GM12878 (cell line): ENCODE results near the gene CETN3. TPM values are rescaled to one million over a fixed set of nuclear protein-coding genes. Genes with fewer than 3 reads are reported as not detected.

Source experiments
- E2F8 ChIP-seq: fragments of 450-650 bp; IDR thresholded peaks from 2 replicates; pipeline ENCODE4 v1.6.1; 2018; ENCODE audit warnings: mild to moderate bottlenecking, low read depth, moderate library complexity; ENCODE audit not compliant: partially characterized antibody
- EGR1 ChIP-seq, 2 experiments: IDR thresholded peaks; 1 replicate in 1 of 2; 2 replicates in 1 of 2; pipeline ENCODE4 v1.6.1; 2011 to 2012; ENCODE audit warnings: low read depth in 2 of 2, low read length in 2 of 2, borderline replicate concordance in 1 of 2, mild to moderate bottlenecking in 1 of 2, moderate library complexity in 1 of 2
- IKZF2 ChIP-seq, 2 experiments: fragments of 450-650 bp; IDR thresholded peaks; 2 replicates each; pipeline ENCODE4 v1.6.1; 2017; ENCODE audit warnings: mild to moderate bottlenecking in 2 of 2, moderate library complexity in 2 of 2
- NR2F1 ChIP-seq: fragments of 450-650 bp; conservative IDR thresholded peaks from 2 replicates; pipeline ENCODE4 v1.6.1; 2017; ENCODE audit warnings: mild to moderate bottlenecking
- PBX3 ChIP-seq: IDR thresholded peaks from 2 replicates; pipeline ENCODE4 v1.6.1; 2011; ENCODE audit warnings: mild to moderate bottlenecking, low read depth, low read length, moderate library complexity; ENCODE audit not compliant: insufficient replicate concordance
- POLR2A ChIP-seq: IDR thresholded peaks from 2 replicates; pipeline ENCODE4 v1.6.1; 2011; ENCODE audit warnings: low read depth, mild to moderate bottlenecking, low read length
- PRDM15 ChIP-seq: fragments of 450-650 bp; formaldehyde crosslinking; IDR thresholded peaks from 2 replicates; pipeline ENCODE4 v1.4.0; 2020; ENCODE audit warnings: mild to moderate bottlenecking, moderate library complexity
- RELB ChIP-seq: fragments of 450-650 bp; IDR thresholded peaks from 2 replicates; pipeline ENCODE4 v1.6.1; 2017; ENCODE audit warnings: low read depth, mild to moderate bottlenecking, moderate library complexity
- SMAD1 ChIP-seq: fragments of 450-650 bp; IDR thresholded peaks from 2 replicates; pipeline ENCODE4 v1.6.1; 2018; ENCODE audit warnings: mild to moderate bottlenecking, low read depth; ENCODE audit not compliant: partially characterized antibody
- SREBF2 ChIP-seq: IDR thresholded peaks from 2 replicates; pipeline ENCODE4 v1.6.1; 2012; ENCODE audit warnings: mild to moderate bottlenecking, low read length
- TAF1 ChIP-seq: IDR thresholded peaks from 2 replicates; pipeline ENCODE4 v1.6.1; 2011; ENCODE audit warnings: mild to moderate bottlenecking, low read depth, low read length, borderline replicate concordance
- ZNF24 ChIP-seq: fragments of 450-650 bp; IDR thresholded peaks from 2 replicates; pipeline ENCODE4 v1.6.1; 2017; ENCODE audit warnings: antibody characterized with exemption, mild to moderate bottlenecking
- ZNF687 ChIP-seq: fragments of 450-650 bp; IDR thresholded peaks from 2 replicates; pipeline ENCODE4 v1.6.1; 2017; ENCODE audit warnings: mild to moderate bottlenecking, moderate library complexity
- polyA plus RNA-seq, 11 experiments: library from polyadenylated mRNA; depleted of rRNA in 4 of 11; unstranded in 6 of 11; stranded (reverse) in 5 of 11; fragments of >200 nt; fragmentation: Nextera tagmentation in 4 of 11; fragmentation: Illumina TruSeq in 1 of 11; extraction: Ambion mirVana in 4 of 11; extraction: Trizol in 1 of 11; gene quantifications; 1 replicate in 1 of 11; 2 replicates in 10 of 11; pipeline versions ENCODE4 v1.2.1 to v1.2.3, GENCODE V29; 2011 to 2016; ENCODE audit warnings: inconsistent platforms in 2 of 11, missing spikeins in 2 of 11, low read depth in 1 of 11
- total RNA-seq, 4 experiments: library from RNA; depleted of rRNA in 3 of 4; stranded (reverse); fragments of >200 nt in 3 of 4; fragmentation: Illumina TruSeq in 1 of 4; extraction: Trizol in 1 of 4; gene quantifications; 2 replicates each; pipeline versions ENCODE4 v1.2.1 to v1.2.3, GENCODE V29; 2013 to 2021

CETN3 gene
- total and polyA plus RNA-seq, 10 of the 15 experiments (the other 5 are each of a cell fraction or from before 2014, with no cell fraction given): 16.8 to 59.1 (median 51.8) TPM

GRCh38 chr5:90409318-90410177 lies at the start of gene CETN3 (continued):
- TF ChIP-seq PBX3 (peak; percentile 82), TAF1 (peak; percentile 93), SMAD1 (peak; percentile 58), E2F8 (no peak), SREBF2 (no peak), PRDM15 (CRISPR knock-in tag) (no peak), EGR1 (IDR thresholded peaks at IDR 0.05; ENCODE audit: borderline replicate concordance in 1 of 2, low read depth in 2 of 2, low read length in 2 of 2) (peak in 1 of 2 experiments; percentile 25; a peak in 1 of 3 replicates), IKZF2 (IDR thresholded peaks at IDR 0.05) (0 out of 4 replicates have a peak, but pooled peaks have one; percentile 46 to 57), ZNF24 (0 out of 2 replicates have a peak, but pooled peaks have one; percentile 19), ZNF687 (peak; percentile 61), POLR2A (peak; percentile 93), RELB (peak; percentile 71), NR2F1 (peak; percentile 44; the same call in 1 of the 2 replicates)
